CD4-positive, alpha-beta memory T cell (primary cell): ENCODE results near the gene RSPH1. TPM values are rescaled to one million over a fixed set of nuclear protein-coding genes. Genes with fewer than 3 reads are reported as not detected.

ENCODE experiments used
- CTCF ChIA-PET: fragments of 350-600 bp; sonication (Branson Sonifier 250); formaldehyde crosslinking; loops from one replicate; lab custom pipeline; 2021; ENCODE audit warnings: inconsistent platforms; ENCODE audit not compliant: partially characterized antibody; lab: Charles Lee
- POLR2A ChIA-PET: fragments of 350-600 bp; sonication (Branson Sonifier 250); formaldehyde crosslinking; loops from one replicate; lab custom pipeline; 2021; ENCODE audit not compliant: partially characterized antibody; lab: Charles Lee
- DNase-seq, 5 donors: peaks; one replicate each; pipeline versions ENCODE4 v3.0.0 to v3.0.0-alpha.2; 2020 to 2022; ENCODE audit warnings: mixed read lengths in 1 of 5
- H3K27ac ChIP-seq: one replicate; pipeline ENCODE4 v1.7.0; 2013; ENCODE audit warnings: low read depth, low read length
- H3K27me3 ChIP-seq: 2 replicates; pipeline ENCODE4 v1.7.0; 2013; ENCODE audit warnings: mild to moderate bottlenecking, low read length, moderate library complexity; ENCODE audit not compliant: insufficient read depth
- H3K36me3 ChIP-seq: 2 replicates; pipeline ENCODE4 v1.7.0; 2013; ENCODE audit warnings: mild to moderate bottlenecking, low read length, moderate library complexity; ENCODE audit not compliant: insufficient read depth
- H3K4me1 ChIP-seq: 2 replicates; pipeline ENCODE4 v1.7.0; 2013; ENCODE audit warnings: mild to moderate bottlenecking, low read length, moderate library complexity; ENCODE audit not compliant: insufficient read depth
- H3K4me3 ChIP-seq, 2 donors: one replicate each; pipeline ENCODE4 v1.7.0; 2013; ENCODE audit warnings: low read length in 2 of 2, mild to moderate bottlenecking in 1 of 2
- H3K9me3 ChIP-seq, 2 donors: one replicate each; pipeline ENCODE4 v1.7.0; 2013; ENCODE audit warnings: low read length in 2 of 2, control low read depth in 1 of 2; ENCODE audit not compliant: control insufficient read depth in 1 of 2
- H3K27ac Mint-ChIP-seq, 7 donors: one replicate each; pipeline ENCODE4 v1.8.0; 2020 to 2021; ENCODE audit warnings: mixed read lengths in 7 of 7, mild to moderate bottlenecking in 6 of 7, inconsistent platforms in 3 of 7, moderate library complexity in 3 of 7
- H3K27me3 Mint-ChIP-seq, 2 donors: one replicate each; pipeline ENCODE4 v1.8.0; 2020 to 2021; ENCODE audit warnings: mixed read lengths in 2 of 2
- H3K36me3 Mint-ChIP-seq, 2 donors: one replicate each; pipeline ENCODE4 v1.8.0; 2020 to 2021; ENCODE audit warnings: mixed read lengths in 2 of 2, inconsistent platforms in 1 of 2, mild to moderate bottlenecking in 1 of 2
- H3K4me1 Mint-ChIP-seq, 4 donors: one replicate each; pipeline ENCODE4 v1.8.0; 2020 to 2021; ENCODE audit warnings: mixed read lengths in 4 of 4, mild to moderate bottlenecking in 1 of 4
- H3K4me3 Mint-ChIP-seq, 8 donors: one replicate each; pipeline ENCODE4 v1.8.0; 2020 to 2021; ENCODE audit warnings: mixed read lengths in 8 of 8, mild to moderate bottlenecking in 7 of 8, moderate library complexity in 6 of 8, inconsistent platforms in 3 of 8
- H3K9me3 Mint-ChIP-seq, 8 donors: one replicate each; pipeline ENCODE4 v1.8.0; 2020 to 2021; ENCODE audit warnings: mixed read lengths in 8 of 8, mild to moderate bottlenecking in 5 of 8, inconsistent platforms in 3 of 8, moderate library complexity in 1 of 8
- intact Hi-C: fragments of 100-400 bp; cut with micrococcal nuclease; formaldehyde crosslinking; loops from one replicate; pipeline ENCODE4 v1.15.1; 2023
- polyA plus RNA-seq, 2 donors: library from polyadenylated mRNA; unstranded; fragments of 300-500 nt; fragmentation: Illumina TruSeq; gene quantifications; one replicate each; pipeline ENCODE4 v1.2.3, GENCODE V29; 2021
- total RNA-seq, 2 experiments: library from RNA; stranded (reverse); gene quantifications; one replicate each; pipeline ENCODE4 v1.2.3, GENCODE V29; 2021

The RSPH1 gene
- total and polyA plus RNA-seq, 4 experiments from 2014 or later, result not detected

- intact Hi-C loops, result no loop called here
- no peaks in the 10 kb centered on the region for H3K9me3 Mint-ChIP-seq
- H3K36me3 ChIP-seq, result peaks cover 24% of the 10 kb centered on the region
- no peak overlapping the region for H3K27ac ChIP-seq
- peaks cover 31 to 43% of the 10 kb centered on the region in 2 donors for H3K36me3 Mint-ChIP-seq
- ChIA-PET CTCF (interaction anchor here (0.5 to 2.0 kb wide), 5 partner anchors 17 to 227 kb away, joined by 3 to 9 read pairs (median 3); no protein-coding TSS in a partner anchor), POLR2A (no interaction called here)
- DNase-seq, result no peak
- H3K27ac Mint-ChIP-seq, result peak overlapping the region in 1 of 7 donors; percentile 77
- H3K4me1 Mint-ChIP-seq, result peaks cover 4 to 14% (median 5%) of the 10 kb centered on the region in 4 donors
- no peak overlapping the region for H3K4me3 Mint-ChIP-seq
- H3K9me3 ChIP-seq, result no peaks in the 10 kb centered on the region
- H3K4me1 ChIP-seq, result no peaks in the 10 kb centered on the region
- H3K4me3 ChIP-seq, result no peak overlapping the region
- no peaks in the 10 kb centered on the region for H3K27me3 Mint-ChIP-seq
- H3K27me3 ChIP-seq, result no peaks in the 10 kb centered on the region
Measured at GRCh38 chr21:42536601-42537000, 40.6 kb upstream of the RSPH1 start.

DNA sequence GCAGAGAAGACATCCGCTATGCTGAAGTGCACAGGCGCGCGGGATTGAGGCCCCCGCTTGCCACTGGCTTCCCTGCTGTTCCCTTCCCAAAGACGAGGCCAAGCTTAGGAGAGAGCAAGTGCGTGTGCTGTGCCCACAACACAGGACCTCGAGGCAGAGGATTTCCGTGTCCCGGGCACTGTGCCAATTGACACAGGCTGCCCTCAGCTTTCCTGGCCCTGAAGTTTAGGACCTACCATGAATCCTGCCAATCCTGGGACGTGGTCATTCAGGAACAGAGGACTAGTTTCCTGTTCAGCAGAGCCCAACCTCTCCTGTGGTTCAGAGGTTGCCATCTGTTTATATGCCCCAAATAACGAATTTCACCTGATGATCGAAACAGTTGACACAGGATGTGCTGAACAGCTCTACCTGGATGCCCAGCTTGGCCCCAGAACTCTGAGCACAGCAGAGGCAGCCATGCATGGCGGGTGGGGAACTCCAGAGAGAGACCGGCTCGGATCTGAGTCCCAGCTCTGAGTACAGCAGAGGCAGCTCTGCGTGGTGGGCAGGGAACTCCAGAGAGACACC lies 39.7 kb upstream of the RSPH1 start:
- DNase-seq, result no peak
- no peak overlapping the region for H3K4me3 Mint-ChIP-seq
- no peaks in the 10 kb centered on the region for H3K27me3 ChIP-seq
- POLR2A ChIA-PET, result no interaction called here
- H3K36me3 ChIP-seq, result peaks cover 21% of the 10 kb centered on the region
- H3K9me3 ChIP-seq, result no peaks in the 10 kb centered on the region
- intact Hi-C loops, result no loop called here
- no peaks in the 10 kb centered on the region for H3K9me3 Mint-ChIP-seq
- no peak overlapping the region for H3K4me3 ChIP-seq
- peaks cover 4 to 15% (median 5%) of the 10 kb centered on the region in 4 donors for H3K4me1 Mint-ChIP-seq
- CTCF ChIA-PET, result interaction anchor here (0.5 to 2.0 kb wide), 4 partner anchors 18 to 226 kb away, joined by 3 to 9 read pairs (median 4); no protein-coding TSS in a partner anchor
- no peaks in the 10 kb centered on the region for H3K27me3 Mint-ChIP-seq
- H3K36me3 Mint-ChIP-seq, result peaks cover 28 to 38% of the 10 kb centered on the region in 2 donors
- peak overlapping the region in 1 of 7 donors; percentile 61 for H3K27ac Mint-ChIP-seq
- no peak overlapping the region for H3K27ac ChIP-seq
- no peaks in the 10 kb centered on the region for H3K4me1 ChIP-seq

GRCh38 chr21:42534421-42535378 lies 38.7 kb upstream of the RSPH1 start:
- no peak overlapping the region for H3K27ac ChIP-seq

DNA sequence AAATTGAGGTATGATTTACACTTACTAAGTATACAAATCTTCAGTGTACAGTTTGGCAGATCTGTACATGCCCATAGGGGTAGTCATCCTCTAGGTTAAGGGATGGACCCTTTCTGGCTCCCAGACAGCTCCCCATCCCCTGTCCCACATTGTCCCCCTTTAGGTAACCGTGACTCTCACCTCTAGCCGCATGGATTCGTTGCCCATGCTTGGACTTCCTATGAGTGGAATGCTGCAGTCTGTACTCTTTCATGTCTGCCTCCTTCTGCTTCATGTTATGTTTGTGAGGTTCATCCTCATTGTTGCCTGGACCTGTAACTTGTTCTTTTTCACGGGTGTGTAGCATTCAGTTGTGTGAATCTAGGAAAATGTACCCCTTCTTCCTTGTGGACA lies 37.9 kb upstream of the RSPH1 start:
- no peaks in the 10 kb centered on the region for H3K27me3 ChIP-seq
- Mint-ChIP-seq H3K9me3 (no peaks in the 10 kb centered on the region), H3K4me1 (peaks cover 7 to 28% (median 14%) of the 10 kb centered on the region in 4 donors), H3K4me3 (peak overlapping the region in 1 of 8 donors; percentile 8), H3K36me3 (peaks cover 22% of the 10 kb centered on the region in 2 donors), H3K27me3 (no peaks in the 10 kb centered on the region), H3K27ac (peak overlapping the region in 3 of 7 donors; percentile 6 to 53 (median 52))
- intact Hi-C loops, result no loop called here
- H3K27ac ChIP-seq, result no peak overlapping the region
- H3K9me3 ChIP-seq, result no peaks in the 10 kb centered on the region
- ChIA-PET POLR2A (interaction anchor here (0.6 kb wide), 1 partner anchor 9 kb away, joined by 4 read pairs; no protein-coding TSS in a partner anchor), CTCF (no interaction called here)
- peaks cover 21% of the 10 kb centered on the region for H3K36me3 ChIP-seq
- DNase-seq, result no peak
- H3K4me3 ChIP-seq, result no peak overlapping the region
- no peaks in the 10 kb centered on the region for H3K4me1 ChIP-seq

More at GRCh38 chr21:42534421-42535378, 38.7 kb upstream of the RSPH1 start:
- CTCF ChIA-PET, result no interaction called here
- no peaks in the 10 kb centered on the region for H3K9me3 Mint-ChIP-seq
- no peaks in the 10 kb centered on the region for H3K4me1 ChIP-seq
- H3K36me3 Mint-ChIP-seq, result peaks cover 26 to 29% of the 10 kb centered on the region in 2 donors
- intact Hi-C loops, result no loop called here
- H3K4me1 Mint-ChIP-seq, result peaks cover 7 to 25% (median 10%) of the 10 kb centered on the region in 4 donors
- no peak for DNase-seq
- H3K4me3 ChIP-seq, result no peak overlapping the region
- no peaks in the 10 kb centered on the region for H3K9me3 ChIP-seq
- peak overlapping the region in 2 of 8 donors; percentile 8 to 39 for H3K4me3 Mint-ChIP-seq
- H3K27me3 ChIP-seq, result no peaks in the 10 kb centered on the region
- H3K27me3 Mint-ChIP-seq, result no peaks in the 10 kb centered on the region
- peaks cover 21% of the 10 kb centered on the region for H3K36me3 ChIP-seq
- POLR2A ChIA-PET, result interaction anchor here (0.6 kb wide), 1 partner anchor 8 kb away, joined by 4 read pairs; no protein-coding TSS in a partner anchor
- peak overlapping the region in 2 of 7 donors; percentile 6 to 70 for H3K27ac Mint-ChIP-seq

GRCh38 chr21:42533306-42533962 lies 37.4 kb upstream of the RSPH1 start:
- ChIA-PET POLR2A (interaction anchor here (0.5 kb wide), 1 partner anchor 73 kb away, joined by 3 read pairs; no protein-coding TSS in a partner anchor), CTCF (no interaction called here)
- Mint-ChIP-seq H3K9me3 (no peaks in the 10 kb centered on the region), H3K4me1 (peaks cover 7 to 26% (median 14%) of the 10 kb centered on the region in 4 donors), H3K27ac (peak overlapping the region in 2 of 7 donors; percentile 8 to 53), H3K4me3 (no peak overlapping the region), H3K27me3 (no peaks in the 10 kb centered on the region), H3K36me3 (peaks cover 21 to 22% of the 10 kb centered on the region in 2 donors)
- no peaks in the 10 kb centered on the region for H3K9me3 ChIP-seq
- intact Hi-C loops, result no loop called here
- no peak overlapping the region for H3K27ac ChIP-seq
- DNase-seq, result no peak
- H3K4me3 ChIP-seq, result no peak overlapping the region
- peaks cover 4% of the 10 kb centered on the region for H3K4me1 ChIP-seq
- peaks cover 21% of the 10 kb centered on the region for H3K36me3 ChIP-seq
- no peaks in the 10 kb centered on the region for H3K27me3 ChIP-seq

GRCh38 chr21:42532466-42533181 lies 36.6 kb upstream of the RSPH1 start:
- Histone ChIP-seq H3K4me3 (no peak overlapping the region), H3K9me3 (no peaks in the 10 kb centered on the region), H3K36me3 (peaks cover 21% of the 10 kb centered on the region), H3K27ac (no peak overlapping the region), H3K4me1 (peaks cover 11% of the 10 kb centered on the region), H3K27me3 (no peaks in the 10 kb centered on the region)
- intact Hi-C loops, result no loop called here
- Mint-ChIP-seq H3K27me3 (no peaks in the 10 kb centered on the region), H3K36me3 (peaks cover 18 to 22% of the 10 kb centered on the region in 2 donors), H3K9me3 (no peaks in the 10 kb centered on the region), H3K4me1 (peaks cover 14 to 28% (median 21%) of the 10 kb centered on the region in 4 donors), H3K4me3 (no peak overlapping the region), H3K27ac (peak overlapping the region in 2 of 7 donors; percentile 29 to 66)
- ChIA-PET POLR2A (no interaction called here), CTCF (no interaction called here)
- no peak for DNase-seq
